A549 treated with DMSO at 1 μM for 4 hours (cell line): ENCODE measurements around the gene SENP8. TPM values are rescaled to one million over a fixed set of nuclear protein-coding genes. Genes with fewer than 3 reads are reported as not detected.

Source experiments
- total RNA-seq: library from RNA; stranded (reverse); fragments of 200-300 nt; extraction: Qiagen RNA extraction; gene quantifications from 5 replicates; pipeline ENCODE4 v1.2.3, GENCODE V29; 2022; ENCODE audit warnings: low read depth

Gene SENP8
- 0.92 to 1.9 TPM (median 1.8 TPM) in 5 replicates for total RNA-seq

DNA sequence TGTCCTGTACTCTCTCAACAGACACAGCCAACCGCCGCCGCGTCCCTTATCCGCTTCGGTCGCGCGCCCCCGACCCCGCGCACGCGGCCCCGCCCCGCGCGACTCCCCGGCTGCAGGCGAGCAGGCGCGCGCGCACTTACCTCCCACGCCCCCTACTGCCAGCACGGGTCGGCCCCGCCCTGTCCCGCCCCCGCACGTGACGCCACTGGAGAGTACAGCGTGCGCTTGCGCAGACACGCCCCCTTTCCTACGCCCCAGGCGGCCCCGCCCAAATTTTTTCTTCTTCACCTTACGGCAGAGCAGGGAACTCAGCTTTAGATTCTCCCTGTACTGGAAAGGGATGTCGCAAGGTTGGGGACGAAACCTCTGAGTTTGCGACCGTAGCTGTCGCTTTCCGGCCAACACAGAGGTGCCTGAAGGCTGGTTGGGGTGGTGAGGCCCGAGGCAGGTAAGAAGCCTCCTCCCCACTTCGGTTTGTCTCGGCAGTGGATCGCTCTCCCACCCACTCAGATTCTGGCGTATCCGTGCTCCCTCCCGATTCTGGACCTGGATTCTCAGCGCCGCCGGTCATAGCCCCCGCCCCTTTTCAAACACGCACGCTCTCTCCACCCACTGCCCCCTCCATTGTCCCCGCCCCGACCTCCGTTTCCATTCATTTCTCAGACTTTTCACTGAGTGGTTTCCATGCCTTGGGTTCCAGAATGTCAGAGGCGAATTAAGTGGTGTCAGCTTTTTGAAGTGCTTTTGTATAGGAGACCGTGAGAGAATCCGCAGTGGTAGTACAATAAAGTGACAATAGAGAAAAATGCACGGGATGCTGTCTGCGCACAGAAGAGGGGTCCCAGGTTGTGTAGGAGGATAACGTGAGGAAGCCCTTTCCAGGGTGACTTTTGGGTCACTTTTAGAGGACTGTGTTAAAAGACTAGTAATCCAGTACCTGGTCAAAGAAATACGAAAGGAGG, at the start of gene SENP8, which contains the start of gene MYO9A:
Gene SENP8, plus strand, starts transcription at position 387 of the 962 bp plus-strand sequence. CDS start 21,221 bp downstream, outside the sequence.
Gene MYO9A, minus strand, starts transcription at position 134 of the 962 bp plus-strand sequence. CDS start 71,587 bp downstream, outside the sequence.

Other genes with a start within 250 kb of the SENP8 start
- gene MYO9A, start 253 bp upstream of the SENP8 start, total RNA-seq: 6.8 to 12.7 TPM (median 10.3 TPM) in 5 replicates
- 0.13 TPM in 1 of 5 replicates, not detected in the others for gene GRAMD2A, start 79.4 kb downstream of the SENP8 start, total RNA-seq
- 3,387 to 3,812 TPM (median 3,620 TPM) in 5 replicates for gene PKM, start 112.8 kb downstream of the SENP8 start, total RNA-seq
- 53.4 to 71.3 TPM (median 65.9 TPM) in 5 replicates for gene PARP6, start 154.2 kb downstream of the SENP8 start, total RNA-seq
- 0.03 to 0.19 TPM (median 0.15 TPM) in 5 replicates for gene CELF6, start 201.8 kb downstream of the SENP8 start, total RNA-seq